KMS-11 (cell line): ENCODE data around the gene MB21D2.

Experiments
- H2AFZ ChIP-seq: fragments of 200-600 bp; sonication (generic); 2 replicates; pipeline ENCODE4 v1.6.1; 2016; ENCODE audit warnings: antibody characterized with exemption, mixed run types, low read depth
- H3K27ac ChIP-seq: fragments of 200-600 bp; sonication (generic); 2 replicates; pipeline ENCODE4 v1.6.1; 2016; ENCODE audit warnings: mild to moderate bottlenecking, mixed run types
- H3K27me3 ChIP-seq: fragments of 200-600 bp; sonication (generic); 2 replicates; pipeline ENCODE4 v1.6.1; 2017; ENCODE audit warnings: mild to moderate bottlenecking, low read depth, mixed run types, moderate library complexity; ENCODE audit not compliant: insufficient read depth
- H3K36me3 ChIP-seq: fragments of 200-600 bp; sonication (generic); 2 replicates; pipeline ENCODE4 v1.6.1; 2017; ENCODE audit warnings: mild to moderate bottlenecking, mixed run types; ENCODE audit not compliant: insufficient read depth
- H3K4me1 ChIP-seq: fragments of 200-600 bp; sonication (generic); 2 replicates; pipeline ENCODE4 v1.6.1; 2016; ENCODE audit warnings: mild to moderate bottlenecking, low read depth, mixed run types; ENCODE audit not compliant: poor library complexity, severe bottlenecking
- H3K4me2 ChIP-seq: fragments of 200-600 bp; sonication (generic); 2 replicates; pipeline ENCODE4 v1.7.0; 2016; ENCODE audit warnings: mild to moderate bottlenecking, mixed run types
- H3K4me3 ChIP-seq: fragments of 200-600 bp; sonication (generic); IDR thresholded peaks from 2 replicates; pipeline ENCODE4 v1.6.1; 2017; ENCODE audit warnings: low read depth, low read length, mixed read lengths; ENCODE audit not compliant: insufficient read depth
- H3K79me2 ChIP-seq: fragments of 200-600 bp; sonication (generic); 2 replicates; pipeline ENCODE4 v1.6.1; 2016; ENCODE audit warnings: low read depth, mixed run types; ENCODE audit not compliant: insufficient read depth
- H3K9ac ChIP-seq: fragments of 200-600 bp; sonication (generic); 2 replicates; pipeline ENCODE4 v1.6.1; 2016; ENCODE audit warnings: mild to moderate bottlenecking, mixed run types
- H4K20me1 ChIP-seq: fragments of 200-600 bp; sonication (generic); 2 replicates; pipeline ENCODE4 v1.6.1; 2016; ENCODE audit warnings: mild to moderate bottlenecking, mixed run types; ENCODE audit not compliant: insufficient read depth
- CTCF ChIP-seq: fragments of 200-600 bp; sonication (generic); conservative IDR thresholded peaks from 2 replicates; pipeline ENCODE4 v1.6.1; 2017; ENCODE audit warnings: low read depth, mild to moderate bottlenecking, antibody characterized with exemption, low read length, moderate library complexity, mixed read lengths

MB21D2 gene

DNA sequence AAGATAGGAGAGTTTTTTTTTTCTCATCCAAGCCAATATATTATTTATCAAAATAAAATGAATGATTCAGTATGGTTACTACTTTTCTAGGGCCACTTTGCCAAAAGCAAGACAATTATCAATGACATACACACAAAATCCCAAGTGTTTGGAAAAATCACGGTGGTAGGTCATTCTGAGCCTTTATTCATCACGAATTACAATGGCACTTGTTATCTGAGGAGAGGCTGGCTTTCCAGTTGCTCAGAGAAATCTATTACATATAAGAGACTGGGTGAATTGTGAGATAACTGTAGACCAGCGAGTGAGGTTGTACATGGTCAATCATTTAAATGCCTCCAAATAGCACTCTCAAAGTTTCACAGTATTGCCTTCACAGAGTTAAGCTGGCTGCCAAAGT lies 169.9 kb downstream of the MB21D2 start:
- H3K4me2 ChIP-seq, result no peak overlapping the region
- no peaks in the 10 kb centered on the region for H3K4me1 ChIP-seq
- no peak overlapping the region for H3K4me3 ChIP-seq
- no peak overlapping the region for H2AFZ ChIP-seq
- no peaks in the 10 kb centered on the region for H3K79me2 ChIP-seq
- no peaks in the 10 kb centered on the region for H3K27me3 ChIP-seq
- TF ChIP-seq CTCF, result no peak
- no peak overlapping the region for H3K27ac ChIP-seq
- H4K20me1 ChIP-seq, result no peaks in the 10 kb centered on the region
- H3K9ac ChIP-seq, result no peak overlapping the region
- H3K36me3 ChIP-seq, result no peaks in the 10 kb centered on the region

- Histone ChIP-seq H3K9ac (no peak overlapping the region), H3K27me3 (no peaks in the 10 kb centered on the region), H3K4me3 (no peak overlapping the region), H3K36me3 (no peaks in the 10 kb centered on the region), H3K4me1 (no peaks in the 10 kb centered on the region), H3K27ac (no peak overlapping the region), H3K4me2 (no peak overlapping the region), H2AFZ (no peak overlapping the region), H3K79me2 (no peaks in the 10 kb centered on the region), H4K20me1 (no peaks in the 10 kb centered on the region)
- TF ChIP-seq CTCF, result no peak
Measured at GRCh38 chr3:192747145-192747544, 170.5 kb downstream of the MB21D2 start.
